UCSD-AML1 (cell line): ENCODE results near the gene HCN3.
A peak's percentile ranks its signal among the peaks of the same experiment; 100 is the strongest.

ENCODE experiments used
- DNase-seq: peaks from one replicate; lab custom pipeline; 2025; ENCODE audit not compliant: unreplicated experiment; lab: John Stamatoyannopoulos, UW

The HCN3 gene

DNA sequence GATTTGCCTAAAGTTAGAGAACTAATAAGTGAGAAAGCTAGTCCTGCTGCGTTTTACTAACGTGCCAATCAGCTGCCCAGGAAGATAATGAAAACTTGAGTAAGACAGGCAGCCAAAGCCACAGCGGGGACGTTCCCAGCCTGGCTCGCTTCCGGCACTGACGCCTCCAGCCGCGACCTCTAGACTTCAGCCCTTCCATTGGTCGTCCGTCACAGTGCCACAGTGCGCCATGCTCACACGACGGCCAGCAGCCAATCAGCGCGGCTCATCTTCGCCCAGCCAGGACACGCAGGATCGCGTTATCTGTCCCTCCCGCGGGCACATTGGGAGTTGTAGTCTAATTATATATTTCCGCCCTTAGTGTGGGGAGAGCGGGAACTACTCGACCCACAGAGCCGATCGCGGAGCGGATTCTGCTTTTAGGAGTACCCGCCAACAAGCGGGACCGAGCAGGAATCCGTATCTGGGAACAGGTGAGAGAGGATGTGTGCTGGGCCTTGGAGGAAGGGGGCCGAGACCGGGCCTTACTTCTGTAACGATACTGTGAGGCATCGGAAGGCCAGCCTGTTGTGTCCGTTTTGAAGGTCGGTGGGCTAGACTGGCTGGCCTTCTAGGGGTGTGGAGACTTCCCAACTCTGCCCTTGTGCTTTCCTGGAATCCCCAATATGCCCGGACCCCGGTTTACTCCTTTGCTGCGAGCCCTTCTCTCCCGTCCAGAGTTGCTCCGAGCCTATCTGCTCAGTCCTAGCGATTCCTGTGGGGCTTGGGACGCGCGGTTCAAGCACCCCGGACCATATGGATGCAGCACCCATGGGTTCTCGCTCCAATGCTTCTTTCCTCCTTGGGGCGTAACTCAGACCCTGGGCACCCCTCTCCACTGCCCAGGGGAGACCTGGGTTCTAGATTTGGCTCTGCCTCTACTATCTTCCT, 31.5 kb downstream of the HCN3 start, which contains the start of gene FDPS:
Gene FDPS (plus strand): TSS at position 374 of the 930 bp plus-strand sequence. CDS start 924 bp downstream, outside the sequence.
- peak; percentile 98 for DNase-seq

DNA sequence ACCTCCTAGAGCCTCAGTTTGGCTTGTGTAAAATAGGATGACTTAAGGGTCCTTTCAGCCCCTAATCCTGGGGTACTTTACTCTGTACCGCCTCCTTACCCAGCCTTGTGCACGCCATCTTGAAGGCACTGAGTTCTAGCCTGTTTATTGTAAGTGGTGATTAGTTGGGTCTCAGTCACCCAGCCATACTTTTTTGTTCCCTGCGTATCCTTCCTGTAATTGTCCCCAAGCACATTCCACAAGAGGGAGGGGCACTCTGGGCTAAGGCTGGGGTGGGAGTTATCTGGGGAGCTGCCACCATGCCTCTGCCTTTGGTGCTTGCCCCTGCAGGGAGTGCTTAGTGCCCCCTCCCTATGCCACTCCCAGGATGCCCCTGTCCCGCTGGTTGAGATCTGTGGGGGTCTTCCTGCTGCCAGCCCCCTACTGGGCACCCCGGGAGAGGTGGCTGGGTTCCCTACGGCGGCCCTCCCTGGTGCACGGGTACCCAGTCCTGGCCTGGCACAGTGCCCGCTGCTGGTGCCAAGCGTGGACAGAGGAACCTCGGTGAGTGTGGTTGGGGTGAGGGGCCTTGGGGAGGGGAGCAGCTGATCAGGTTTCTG, 32.3 kb downstream of the HCN3 start:
- DNase-seq = no peak

DNA sequence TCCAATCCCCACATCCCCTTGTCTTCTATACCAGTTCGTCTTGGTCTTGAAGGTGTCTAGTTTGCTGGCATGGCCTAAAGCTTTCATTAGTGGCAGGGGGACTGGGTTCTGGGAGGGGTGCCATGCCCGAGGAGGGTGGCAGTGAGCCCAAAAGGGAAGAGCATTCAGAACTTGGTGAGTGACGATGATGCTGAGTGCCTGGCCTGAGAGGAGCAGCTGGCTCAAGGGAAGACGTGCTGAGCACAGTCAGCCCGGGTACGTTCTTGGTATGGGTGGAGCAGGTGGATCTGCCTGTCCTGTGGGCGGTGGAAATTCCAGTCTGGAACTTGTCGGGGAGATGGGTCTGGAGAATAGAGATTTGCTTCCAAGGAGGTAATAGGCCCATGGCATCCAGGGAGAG, 36.0 kb downstream of the HCN3 start:
- DNase-seq = no peak

DNA sequence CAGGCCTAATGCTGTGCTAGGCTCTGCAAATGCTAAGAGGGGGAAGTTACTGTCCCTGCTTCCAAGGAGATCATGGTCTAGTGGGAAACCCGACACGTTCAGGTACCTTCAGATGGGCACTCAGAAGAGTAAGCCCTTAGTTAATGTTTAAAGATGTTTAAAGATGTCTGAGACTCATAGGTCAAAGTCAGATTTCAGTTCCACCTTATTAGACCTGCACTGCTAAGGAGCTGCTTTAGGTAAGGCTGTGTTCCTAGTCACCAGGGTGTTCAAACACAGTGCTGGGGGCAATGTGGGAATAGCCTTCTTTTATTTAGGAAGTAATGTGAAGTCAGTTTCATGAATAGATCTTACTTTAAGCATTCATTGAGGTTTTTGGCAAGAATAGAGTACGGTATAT, 39.7 kb downstream of the HCN3 start:
- no peak for DNase-seq

DNA sequence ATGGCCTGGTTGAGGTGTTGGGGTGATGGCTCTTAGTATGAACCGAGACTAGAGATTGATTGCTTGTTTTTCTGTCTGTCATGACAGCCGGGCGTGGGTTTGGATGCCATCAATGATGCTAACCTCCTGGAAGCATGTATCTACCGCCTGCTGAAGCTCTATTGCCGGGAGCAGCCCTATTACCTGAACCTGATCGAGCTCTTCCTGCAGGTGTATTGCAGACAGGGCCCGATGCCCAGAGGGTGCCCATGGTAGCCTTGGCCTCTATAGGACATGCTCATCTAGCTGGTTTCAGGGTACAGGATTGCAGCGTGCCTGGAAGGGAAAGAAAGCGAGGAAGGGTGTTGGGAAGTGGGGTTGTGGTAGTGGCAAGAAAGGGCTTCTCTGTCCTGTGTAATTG, 40.8 kb downstream of the HCN3 start:
- DNase-seq = no peak

DNA sequence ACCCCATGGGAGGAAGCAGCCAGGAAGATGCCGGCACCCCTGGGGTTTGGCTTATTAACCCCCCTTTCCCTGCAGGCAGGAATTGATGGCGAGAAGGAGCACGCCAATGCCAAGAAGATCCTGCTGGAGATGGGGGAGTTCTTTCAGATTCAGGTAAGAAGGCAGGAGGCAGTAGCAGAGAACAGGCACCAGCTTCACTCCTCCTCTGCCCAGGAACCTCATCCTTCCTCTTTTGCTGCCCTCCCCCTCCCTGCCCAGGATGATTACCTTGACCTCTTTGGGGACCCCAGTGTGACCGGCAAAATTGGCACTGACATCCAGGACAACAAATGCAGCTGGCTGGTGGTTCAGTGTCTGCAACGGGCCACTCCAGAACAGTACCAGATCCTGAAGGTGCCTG, 42.3 kb downstream of the HCN3 start:
- DNase-seq = no peak

DNA sequence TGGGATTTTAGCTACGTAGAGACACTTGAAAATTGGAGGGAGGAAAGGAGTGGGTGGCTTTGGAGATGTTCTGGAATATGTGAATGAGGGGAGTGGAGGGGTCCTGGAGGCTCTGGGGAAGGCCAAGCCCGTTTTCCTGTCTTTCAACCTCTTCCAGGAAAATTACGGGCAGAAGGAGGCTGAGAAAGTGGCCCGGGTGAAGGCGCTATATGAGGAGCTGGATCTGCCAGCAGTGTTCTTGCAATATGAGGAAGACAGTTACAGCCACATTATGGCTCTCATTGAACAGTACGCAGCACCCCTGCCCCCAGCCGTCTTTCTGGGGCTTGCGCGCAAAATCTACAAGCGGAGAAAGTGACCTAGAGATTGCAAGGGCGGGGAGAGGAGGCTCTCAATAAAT, 43.0 kb downstream of the HCN3 start:
- DNase-seq = no peak

DNA sequence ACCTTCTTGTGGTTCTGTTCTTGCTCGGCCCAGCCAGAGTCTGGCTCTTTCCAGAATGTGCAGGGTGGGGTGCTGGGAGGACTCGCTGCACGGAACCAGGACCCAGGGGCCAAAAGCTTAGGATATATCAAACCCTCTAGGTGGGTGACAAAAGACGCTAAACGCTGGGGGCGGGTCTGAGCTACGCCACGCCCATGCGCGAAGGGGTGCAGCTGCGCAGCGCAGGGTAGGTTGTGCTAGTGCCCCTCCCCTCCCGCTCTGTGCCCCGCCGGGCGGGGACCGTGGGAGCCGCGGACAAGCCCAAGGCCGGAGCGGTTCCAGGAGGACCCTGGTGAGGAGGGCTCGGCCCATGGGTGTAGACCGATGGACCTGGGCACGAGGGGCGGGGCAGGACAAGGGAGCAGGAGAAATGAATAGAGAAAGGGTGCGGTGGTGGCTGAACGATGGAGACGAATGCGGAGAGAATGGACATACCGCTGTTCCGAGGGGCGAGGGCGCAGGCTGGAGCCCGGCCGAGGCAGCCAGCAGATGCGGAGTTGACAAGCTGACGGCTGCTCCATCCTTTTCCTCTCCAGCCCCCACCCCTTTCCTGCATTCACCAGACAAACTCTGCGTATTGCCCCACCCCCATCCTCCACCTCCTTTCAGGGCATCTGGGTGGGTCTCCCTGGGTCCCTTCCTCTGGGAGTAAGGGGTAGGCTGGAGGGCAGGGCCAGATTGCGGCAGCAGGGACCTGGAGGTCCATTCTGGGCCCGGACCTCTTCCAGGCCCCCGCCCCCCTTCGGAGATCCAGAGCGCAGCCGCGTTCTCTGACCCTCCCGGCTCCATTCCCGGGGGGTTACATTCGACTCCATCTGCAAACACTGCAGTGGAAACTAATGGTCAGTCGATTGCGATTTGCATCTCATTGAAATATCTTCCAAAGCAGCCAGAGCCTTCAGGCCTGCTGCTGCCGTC, 43.7 kb downstream of the HCN3 start, which contains the start of gene RUSC1:
Gene RUSC1 (plus strand): TSS at position 234 of the 957 bp plus-strand sequence. CDS start 880 bp downstream, outside the sequence.
- no peak for DNase-seq

DNA sequence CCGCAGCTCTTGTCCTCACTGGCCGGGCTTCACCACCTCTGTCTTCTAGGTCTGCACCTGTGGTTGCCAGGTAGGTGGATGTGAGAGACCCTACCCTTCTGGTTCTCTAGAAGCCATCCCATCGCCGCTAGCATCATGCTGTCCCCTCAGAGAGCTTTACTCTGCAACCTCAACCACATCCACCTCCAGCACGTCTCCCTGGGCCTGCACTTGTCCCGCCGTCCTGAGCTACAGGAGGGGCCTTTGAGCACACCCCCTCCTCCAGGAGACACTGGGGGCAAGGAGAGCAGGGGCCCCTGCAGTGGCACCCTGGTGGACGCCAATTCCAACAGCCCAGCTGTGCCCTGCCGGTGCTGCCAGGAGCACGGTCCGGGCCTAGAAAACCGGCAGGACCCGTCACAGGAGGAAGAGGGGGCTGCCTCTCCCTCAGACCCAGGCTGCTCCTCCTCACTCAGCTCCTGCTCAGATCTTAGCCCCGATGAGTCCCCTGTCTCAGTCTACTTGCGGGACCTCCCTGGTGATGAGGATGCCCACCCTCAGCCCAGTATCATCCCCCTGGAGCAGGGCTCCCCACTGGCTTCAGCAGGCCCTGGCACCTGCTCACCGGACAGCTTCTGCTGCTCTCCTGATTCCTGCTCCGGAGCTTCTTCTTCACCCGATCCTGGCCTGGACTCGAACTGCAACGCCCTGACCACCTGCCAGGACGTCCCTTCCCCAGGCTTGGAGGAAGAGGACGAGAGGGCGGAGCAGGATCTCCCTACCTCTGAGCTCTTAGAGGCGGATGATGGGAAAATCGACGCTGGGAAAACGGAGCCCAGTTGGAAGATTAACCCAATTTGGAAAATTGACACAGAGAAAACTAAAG, 44.6 kb downstream of the HCN3 start:
- DNase-seq = no peak

DNA sequence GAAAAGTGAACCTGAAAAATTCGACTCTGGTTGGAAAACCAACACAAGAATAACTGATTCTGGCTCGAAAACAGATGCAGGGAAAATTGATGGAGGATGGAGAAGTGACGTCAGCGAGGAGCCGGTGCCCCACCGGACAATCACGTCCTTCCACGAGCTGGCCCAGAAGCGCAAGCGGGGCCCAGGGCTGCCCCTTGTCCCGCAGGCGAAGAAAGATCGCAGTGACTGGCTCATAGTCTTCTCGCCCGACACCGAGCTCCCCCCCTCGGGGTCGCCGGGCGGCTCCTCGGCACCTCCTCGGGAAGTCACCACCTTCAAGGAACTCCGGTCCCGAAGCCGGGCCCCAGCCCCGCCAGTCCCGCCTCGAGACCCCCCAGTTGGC, 45.3 kb downstream of the HCN3 start:
- no peak for DNase-seq

DNA sequence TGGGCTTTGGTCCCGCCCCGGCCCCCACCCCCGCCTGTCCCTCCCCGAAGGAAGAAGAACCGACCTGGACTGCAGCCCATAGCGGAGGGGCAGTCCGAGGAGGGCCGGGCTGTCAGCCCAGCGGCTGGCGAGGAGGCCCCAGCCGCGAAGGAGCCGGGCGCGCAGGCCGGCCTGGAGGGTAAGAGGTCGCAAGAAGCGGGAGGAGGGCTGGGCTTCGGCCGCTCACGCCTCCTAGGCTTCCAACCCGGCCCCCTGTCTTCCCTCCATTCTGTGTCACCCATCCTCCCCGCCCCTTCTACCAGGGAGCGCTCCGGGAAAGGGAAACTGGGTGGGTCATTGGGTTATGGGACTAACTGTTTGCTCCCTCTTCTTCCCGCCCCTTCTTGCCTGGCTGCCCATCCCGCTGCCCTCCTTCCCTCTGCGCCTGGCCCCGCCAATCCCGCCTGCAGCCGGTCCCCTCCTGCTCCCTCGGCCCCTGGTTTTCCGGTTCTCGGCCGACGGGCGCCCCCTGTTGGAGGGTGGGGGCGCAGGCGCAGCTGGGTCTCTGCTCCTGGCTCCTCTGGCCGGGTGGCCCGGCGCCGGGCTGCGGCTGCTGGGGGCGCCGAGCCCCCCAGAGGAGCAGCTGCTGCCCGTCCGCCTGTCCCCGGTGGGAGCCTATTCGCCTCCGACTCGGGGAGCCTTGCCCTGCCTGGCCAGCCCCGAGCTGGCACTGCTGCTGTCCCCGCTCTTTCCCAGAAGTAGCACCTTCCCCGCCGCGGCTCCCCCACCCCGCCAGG, 45.9 kb downstream of the HCN3 start:
- peak; percentile 92 for DNase-seq

DNA sequence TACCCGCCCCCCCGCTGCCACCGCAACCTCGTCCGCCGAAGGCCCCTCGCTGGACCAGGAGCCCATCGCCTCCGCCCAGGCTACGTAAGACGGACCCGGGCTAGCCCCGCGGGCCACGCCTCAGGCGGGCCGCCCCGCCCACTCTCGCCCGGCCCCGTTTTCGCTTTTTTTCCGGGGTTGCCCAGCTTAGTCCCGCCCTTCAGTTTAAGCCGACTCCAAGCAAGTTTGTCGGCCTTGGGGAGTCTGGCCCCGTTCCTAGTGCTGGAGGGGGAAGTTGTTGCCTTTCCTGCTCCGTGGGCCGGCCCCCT, 46.4 kb downstream of the HCN3 start:
- peak; percentile 88 for DNase-seq

DNA sequence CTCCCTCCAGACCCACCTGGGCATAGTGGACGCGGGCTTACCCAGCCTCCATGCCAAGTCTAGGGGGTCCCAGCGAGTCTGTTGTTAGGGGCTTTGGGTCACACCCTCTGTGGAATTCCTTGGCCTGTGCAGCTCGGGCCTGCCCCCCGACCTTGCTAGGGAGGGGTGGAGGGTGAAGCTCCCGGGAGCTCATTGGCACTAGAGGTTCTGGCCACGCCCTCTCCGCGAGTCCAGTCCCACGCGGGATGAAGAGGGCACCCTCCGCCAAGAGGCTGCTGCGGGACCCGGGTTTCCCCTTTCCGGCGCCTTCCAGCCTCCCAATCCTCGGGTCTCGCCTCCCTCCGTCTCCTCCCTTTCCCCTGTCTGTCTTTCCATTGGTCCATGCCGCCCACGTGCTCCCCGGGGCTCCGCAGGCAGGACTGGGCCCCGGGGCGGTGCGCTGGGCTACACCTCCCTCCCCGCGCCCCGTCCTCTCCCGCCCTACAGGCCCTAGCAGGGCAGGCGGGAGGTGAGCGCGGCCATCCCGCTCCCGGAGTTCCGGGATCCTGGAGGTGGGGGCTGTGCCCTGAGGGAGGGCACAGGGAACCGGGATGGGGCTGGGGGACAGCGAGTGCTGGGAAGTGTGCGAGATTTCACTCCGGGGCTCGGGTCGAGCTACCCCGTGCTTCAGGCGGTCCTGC, 46.9 kb downstream of the HCN3 start:
- DNase-seq = peak; percentile 95

DNA sequence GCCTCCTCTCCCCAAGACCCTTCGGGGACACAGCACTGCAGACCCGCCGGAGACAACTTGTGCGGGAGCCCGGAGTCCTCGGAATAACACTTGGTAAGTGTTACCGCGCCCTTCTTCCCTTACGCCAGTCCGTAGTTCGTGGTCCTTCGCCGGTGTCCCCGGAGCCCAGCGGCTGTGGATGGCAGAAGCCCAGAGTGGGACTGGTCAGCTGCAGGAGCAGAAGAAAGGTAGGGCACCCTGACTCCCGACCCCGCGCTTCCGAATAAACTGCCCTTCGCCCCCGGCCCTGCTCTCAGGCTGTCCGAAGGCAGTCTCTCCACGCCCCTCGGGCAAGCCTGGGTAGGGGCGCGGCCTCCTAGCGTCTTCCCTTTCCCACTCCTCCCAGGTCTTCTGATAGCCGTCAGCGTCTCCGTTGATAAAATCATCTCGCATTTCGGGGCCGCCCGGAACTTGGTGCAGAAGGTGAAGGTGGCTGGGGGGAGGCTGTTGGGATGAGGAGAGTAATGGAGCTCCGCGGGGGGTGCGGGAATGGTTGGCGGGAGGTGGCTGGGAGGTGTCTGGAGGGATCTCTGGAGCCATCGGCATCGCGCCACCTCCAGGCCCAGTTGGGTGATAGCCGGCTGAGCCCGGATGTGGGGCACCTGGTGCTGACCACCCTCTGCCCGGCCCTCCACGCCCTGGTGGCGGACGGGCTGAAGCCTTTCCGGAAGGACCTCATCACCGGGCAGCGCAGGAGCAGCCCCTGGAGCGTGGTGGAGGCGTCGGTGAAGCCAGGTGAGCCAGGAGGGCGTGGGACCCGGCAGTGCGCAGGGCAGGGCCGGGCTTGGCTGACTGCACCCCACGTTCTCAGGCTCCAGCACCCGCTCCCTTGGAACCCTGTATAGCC, 47.7 kb downstream of the HCN3 start:
- peak; percentile 58 for DNase-seq

DNA sequence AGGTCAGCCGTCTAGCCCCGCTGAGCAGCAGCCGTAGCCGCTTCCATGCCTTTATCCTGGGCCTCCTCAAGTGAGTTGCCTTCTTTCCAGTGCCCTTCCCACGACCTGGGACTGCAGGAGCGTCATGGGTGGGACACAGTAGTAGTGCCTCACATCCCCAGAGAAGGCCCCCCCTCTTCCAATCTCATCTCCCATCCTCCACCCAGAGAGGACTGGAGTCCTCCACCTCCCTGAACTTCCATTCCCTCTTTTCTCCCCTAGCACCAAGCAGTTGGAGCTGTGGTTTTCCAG, 48.3 kb downstream of the HCN3 start:
- no peak for DNase-seq

DNA sequence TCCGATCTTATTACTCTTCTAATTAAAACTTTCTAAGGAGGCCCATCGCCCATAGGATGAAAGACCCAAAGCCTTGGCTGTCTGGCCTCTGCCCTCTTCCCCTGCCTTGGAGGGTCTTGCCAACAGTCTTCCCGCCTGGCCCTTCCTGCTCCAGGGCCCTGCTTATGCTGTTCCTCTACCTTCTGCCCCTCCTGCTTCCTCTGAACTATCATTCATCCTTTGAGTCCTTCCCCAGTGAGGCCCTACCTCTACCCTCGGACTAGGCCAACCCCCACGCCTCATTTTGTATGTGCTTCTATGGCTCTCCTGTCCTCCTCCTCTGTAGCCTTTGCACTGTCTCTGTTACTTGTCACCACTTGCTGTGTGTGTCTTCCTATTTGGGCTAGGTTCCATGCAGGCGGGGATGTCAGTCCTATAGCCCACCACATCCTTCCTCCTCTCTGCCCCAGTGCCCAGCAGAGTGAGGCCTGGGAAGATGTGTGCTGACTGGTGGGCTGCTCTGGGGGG, 48.8 kb downstream of the HCN3 start:
- no peak for DNase-seq

DNA sequence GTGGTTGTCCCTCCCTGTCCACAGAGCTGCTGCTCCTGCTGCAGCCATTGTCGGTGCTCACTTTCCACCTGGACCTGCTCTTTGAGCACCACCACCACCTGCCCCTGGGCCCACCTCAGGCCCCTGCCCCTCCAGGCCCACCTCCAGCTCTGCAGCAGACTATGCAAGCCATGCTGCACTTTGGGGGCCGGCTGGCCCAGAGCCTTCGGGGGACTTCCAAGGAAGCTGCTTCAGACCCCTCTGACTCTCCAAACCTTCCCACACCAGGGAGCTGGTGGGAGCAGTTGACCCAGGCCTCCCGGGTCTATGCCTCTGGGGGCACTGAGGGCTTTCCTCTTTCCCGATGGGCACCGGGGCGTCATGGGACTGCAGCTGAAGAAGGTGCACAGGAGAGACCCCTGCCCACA, 49.4 kb downstream of the HCN3 start:
- DNase-seq = no peak

DNA sequence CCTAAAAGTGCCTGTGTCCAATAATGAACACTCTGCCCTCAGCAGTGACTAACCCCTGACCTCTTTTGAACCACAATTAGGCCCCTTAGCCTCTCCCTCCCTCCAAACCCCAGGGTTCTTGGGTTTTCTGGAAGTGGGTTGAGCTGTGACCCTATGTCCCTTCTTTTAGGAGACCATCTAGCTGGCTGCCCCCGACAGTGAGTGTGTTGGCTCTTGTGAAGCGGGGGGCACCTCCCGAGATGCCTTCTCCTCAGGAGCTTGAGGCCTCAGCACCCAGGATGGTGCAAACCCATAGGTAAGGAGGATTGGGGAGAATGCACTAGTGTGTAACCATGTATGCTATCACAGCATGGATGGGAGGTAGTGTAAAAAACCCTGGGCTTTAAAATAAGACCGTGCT, 50.7 kb downstream of the HCN3 start:
- DNase-seq = no peak
